Osteoblast (primary cell): ENCODE data around the gene HKDC1. TPM values are rescaled to one million over a fixed set of nuclear protein-coding genes. Genes with fewer than 3 reads are reported as not detected.

ENCODE experiments used
- DNase-seq: peaks from one replicate; pipeline ENCODE4 v3.0.0; 2011; ENCODE audit warnings: low spot score, mixed read lengths; ENCODE audit not compliant: insufficient read length; ENCODE audit errors: missing footprints
- H2AFZ ChIP-seq: 2 replicates; pipeline ENCODE4 v1.6.0; 2011; ENCODE audit warnings: mild to moderate bottlenecking, low read length
- H3K27ac ChIP-seq: 2 replicates; pipeline ENCODE4 v1.5.1; 2011; ENCODE audit warnings: mild to moderate bottlenecking, low read depth, low read length, moderate library complexity
- H3K27me3 ChIP-seq: 2 replicates; pipeline ENCODE4 v1.6.0; 2012; ENCODE audit warnings: mild to moderate bottlenecking, control low read depth, inconsistent platforms, low read length, moderate library complexity; ENCODE audit not compliant: insufficient read depth
- H3K36me3 ChIP-seq: 2 replicates; pipeline ENCODE4 v1.5.1; 2011; ENCODE audit warnings: mild to moderate bottlenecking, low read length, control low read depth, moderate library complexity; ENCODE audit not compliant: insufficient read depth
- H3K4me1 ChIP-seq: 2 replicates; pipeline ENCODE4 v1.5.1; 2011; ENCODE audit warnings: mild to moderate bottlenecking, low read length, control low read depth, moderate library complexity; ENCODE audit not compliant: insufficient read depth
- H3K4me2 ChIP-seq: 2 replicates; pipeline ENCODE4 v1.6.0; 2011; ENCODE audit warnings: mild to moderate bottlenecking, low read length; ENCODE audit not compliant: insufficient read depth
- H3K4me3 ChIP-seq: fragments of 200-600 bp; sonication (generic); 3 replicates; pipeline ENCODE4 v1.5.1; 2012; ENCODE audit warnings: mild to moderate bottlenecking, low read length, inconsistent platforms; ENCODE audit not compliant: insufficient read depth
- H3K79me2 ChIP-seq: 2 replicates; pipeline ENCODE4 v1.6.0; 2012; ENCODE audit warnings: mild to moderate bottlenecking, low read length, control low read depth, inconsistent platforms; ENCODE audit not compliant: insufficient read depth
- H3K9me3 ChIP-seq: 2 replicates; pipeline ENCODE4 v1.5.1; 2011; ENCODE audit warnings: low read depth, low read length, control low read depth
- H4K20me1 ChIP-seq: 2 replicates; pipeline ENCODE4 v1.6.0; 2012; ENCODE audit warnings: mild to moderate bottlenecking, low read length, control low read depth; ENCODE audit not compliant: insufficient read depth
- total RNA-seq: library from RNA; depleted of rRNA; stranded (reverse); fragments of >200 nt; gene quantifications from 2 replicates; pipeline ENCODE4 v1.2.3, GENCODE V29; 2012
- TF ChIP-seq, protein P1 (sequence below): IDR thresholded peaks from 2 replicates; pipeline ENCODE4 v1.5.1; 2011; ENCODE audit warnings: mild to moderate bottlenecking, low read depth, low read length, moderate library complexity; ENCODE audit errors: extremely low read depth

The HKDC1 gene
- total RNA-seq, 1 donor, result 2.9 TPM

DNA sequence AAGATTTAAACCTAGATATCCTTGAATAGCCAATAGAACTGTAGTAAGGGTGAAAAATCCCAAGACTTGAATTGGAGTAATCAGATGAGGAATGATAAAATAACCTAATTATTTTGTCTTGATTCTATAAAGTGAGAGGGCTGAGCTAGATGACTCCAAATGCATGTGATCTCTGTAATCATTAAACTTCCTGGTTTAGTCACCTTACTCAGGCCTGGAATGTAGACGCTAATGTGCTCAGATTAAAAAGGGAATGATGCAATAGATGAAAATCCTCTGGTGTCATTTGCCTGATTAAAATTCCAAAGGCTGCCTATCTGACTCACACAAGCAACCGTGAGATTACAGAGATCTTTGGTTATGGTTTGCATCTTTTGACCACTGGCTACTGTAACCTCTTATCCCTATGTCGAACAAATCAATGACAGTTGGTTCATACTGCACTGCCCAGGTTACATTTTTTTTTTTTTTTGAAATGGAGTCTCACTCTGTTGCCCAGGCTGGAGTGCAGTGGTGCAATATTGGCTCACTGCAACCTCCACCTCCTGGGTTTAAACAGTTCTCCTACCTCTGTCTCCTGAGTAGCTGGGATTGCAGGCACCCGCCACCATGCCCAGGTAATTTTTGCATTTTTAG is 2.9 kb upstream of the HKDC1 start:
- Histone ChIP-seq H3K9me3 (no peaks in the 10 kb centered on the region), H3K79me2 (no peaks in the 10 kb centered on the region), H3K4me1 (peaks cover 7% of the 10 kb centered on the region), H4K20me1 (no peaks in the 10 kb centered on the region), H3K27ac (no peak overlapping the region), H3K27me3 (no peaks in the 10 kb centered on the region), H2AFZ (no peak overlapping the region), H3K4me3 (no peak overlapping the region), H3K36me3 (no peaks in the 10 kb centered on the region), H3K4me2 (no peak overlapping the region)
- DNase-seq, result peak; percentile 83
- TF ChIP-seq, protein P1, sequence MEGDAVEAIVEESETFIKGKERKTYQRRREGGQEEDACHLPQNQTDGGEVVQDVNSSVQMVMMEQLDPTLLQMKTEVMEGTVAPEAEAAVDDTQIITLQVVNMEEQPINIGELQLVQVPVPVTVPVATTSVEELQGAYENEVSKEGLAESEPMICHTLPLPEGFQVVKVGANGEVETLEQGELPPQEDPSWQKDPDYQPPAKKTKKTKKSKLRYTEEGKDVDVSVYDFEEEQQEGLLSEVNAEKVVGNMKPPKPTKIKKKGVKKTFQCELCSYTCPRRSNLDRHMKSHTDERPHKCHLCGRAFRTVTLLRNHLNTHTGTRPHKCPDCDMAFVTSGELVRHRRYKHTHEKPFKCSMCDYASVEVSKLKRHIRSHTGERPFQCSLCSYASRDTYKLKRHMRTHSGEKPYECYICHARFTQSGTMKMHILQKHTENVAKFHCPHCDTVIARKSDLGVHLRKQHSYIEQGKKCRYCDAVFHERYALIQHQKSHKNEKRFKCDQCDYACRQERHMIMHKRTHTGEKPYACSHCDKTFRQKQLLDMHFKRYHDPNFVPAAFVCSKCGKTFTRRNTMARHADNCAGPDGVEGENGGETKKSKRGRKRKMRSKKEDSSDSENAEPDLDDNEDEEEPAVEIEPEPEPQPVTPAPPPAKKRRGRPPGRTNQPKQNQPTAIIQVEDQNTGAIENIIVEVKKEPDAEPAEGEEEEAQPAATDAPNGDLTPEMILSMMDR, result no peak

DNA sequence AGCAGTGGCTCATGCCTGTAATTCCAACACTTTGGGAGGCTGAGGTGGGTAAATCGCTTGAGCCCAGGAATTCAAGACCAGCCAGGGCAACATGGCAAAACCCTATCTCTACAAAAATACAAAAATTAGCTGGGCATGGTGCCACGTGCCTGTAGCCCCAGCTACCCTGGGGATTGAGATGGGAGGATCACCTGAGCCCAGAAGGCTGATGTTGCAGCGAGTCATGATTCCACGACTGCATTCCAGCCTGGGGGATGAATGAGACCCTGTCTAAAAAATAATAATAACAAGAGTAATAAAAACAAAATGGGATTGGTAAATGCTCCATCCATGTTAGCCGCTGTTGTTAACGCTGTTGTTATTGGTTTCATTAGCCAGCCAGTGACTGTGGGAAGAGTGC is 1.3 kb upstream of the HKDC1 start:
- H3K79me2 ChIP-seq, result no peaks in the 10 kb centered on the region
- no peak overlapping the region for H3K4me2 ChIP-seq
- no peaks in the 10 kb centered on the region for H4K20me1 ChIP-seq
- no peak for DNase-seq
- no peaks in the 10 kb centered on the region for H3K9me3 ChIP-seq
- no peak overlapping the region for H2AFZ ChIP-seq
- no peak overlapping the region for H3K4me3 ChIP-seq
- TF ChIP-seq, protein P1, result no peak
- H3K36me3 ChIP-seq, result no peaks in the 10 kb centered on the region
- no peak overlapping the region for H3K27ac ChIP-seq
- peaks cover 12% of the 10 kb centered on the region for H3K4me1 ChIP-seq
- H3K27me3 ChIP-seq, result no peaks in the 10 kb centered on the region

DNA sequence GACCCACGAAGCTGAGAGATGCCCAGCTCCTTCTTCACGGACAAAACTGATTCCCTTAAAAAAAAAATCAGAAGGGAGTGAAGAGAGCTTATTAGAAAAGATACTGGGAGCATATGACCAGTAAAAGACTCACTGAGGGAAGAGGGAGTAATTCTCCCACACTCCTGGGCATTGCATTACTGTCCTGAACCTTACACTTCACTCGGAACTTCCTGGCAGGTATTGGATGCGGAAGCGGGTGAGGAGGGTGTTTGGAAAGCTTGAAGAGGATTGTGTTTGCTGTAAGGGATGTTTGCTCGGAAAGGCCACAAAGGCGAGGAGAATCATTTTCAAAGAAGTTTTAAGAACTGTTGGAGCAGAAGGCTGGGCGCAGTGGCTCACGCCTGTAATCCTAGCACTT is 375 bp downstream of the HKDC1 start:
- Histone ChIP-seq H4K20me1 (no peaks in the 10 kb centered on the region), H3K27ac (no peak overlapping the region), H2AFZ (no peak overlapping the region), H3K4me1 (peaks cover 18% of the 10 kb centered on the region), H3K36me3 (no peaks in the 10 kb centered on the region), H3K27me3 (no peaks in the 10 kb centered on the region), H3K4me2 (no peak overlapping the region), H3K4me3 (no peak overlapping the region), H3K9me3 (no peaks in the 10 kb centered on the region), H3K79me2 (no peaks in the 10 kb centered on the region)
- DNase-seq, result no peak
- TF ChIP-seq, protein P1, result no peak

DNA sequence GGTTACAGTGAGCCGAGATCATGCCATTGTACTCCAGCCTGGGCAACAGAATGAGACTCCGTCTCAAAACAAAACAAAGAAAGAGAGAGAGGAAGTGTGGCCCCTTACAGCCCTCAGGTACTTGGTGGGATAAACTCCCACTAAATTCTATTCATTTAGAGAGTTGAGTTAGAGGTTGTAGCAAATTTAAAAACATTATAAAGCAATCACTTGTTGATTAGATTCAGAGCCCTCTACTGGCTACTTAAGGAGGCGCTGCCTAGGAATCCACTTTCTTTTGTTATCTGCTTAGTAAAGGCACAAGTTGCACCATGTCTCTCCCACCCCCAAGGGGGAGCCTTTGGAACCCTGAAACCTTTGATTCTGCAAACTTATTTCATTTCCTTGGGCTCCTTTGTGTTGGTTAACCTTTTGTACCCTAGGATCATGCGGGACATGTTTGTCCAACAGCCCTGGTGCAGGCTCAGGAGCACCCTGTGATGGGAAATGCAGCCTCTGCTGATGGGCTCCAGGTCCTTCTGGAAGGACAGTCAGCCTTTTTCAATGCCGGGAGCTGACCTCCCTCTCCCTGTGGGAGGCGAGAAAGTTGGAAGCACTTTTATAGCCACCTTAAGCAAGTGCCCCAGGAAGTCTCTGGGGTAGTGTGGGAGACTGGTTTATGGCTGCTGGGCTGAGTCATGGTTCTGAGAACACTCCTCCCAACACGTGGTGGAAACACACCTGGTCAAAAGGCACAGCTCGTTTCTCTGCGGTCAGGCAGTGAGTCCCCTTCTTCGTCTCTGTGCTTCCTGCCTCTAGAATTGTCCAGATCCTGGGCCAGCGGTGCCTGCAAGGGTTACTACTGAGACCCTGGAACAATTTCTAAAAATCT is 2.3 kb downstream of the HKDC1 start:
- H3K9me3 ChIP-seq, result no peaks in the 10 kb centered on the region
- H3K4me2 ChIP-seq, result peak overlapping the region; percentile 37
- H3K4me1 ChIP-seq, result peaks cover 13% of the 10 kb centered on the region
- H3K27ac ChIP-seq, result no peak overlapping the region
- peak overlapping the region; percentile 15 for H2AFZ ChIP-seq
- DNase-seq, result peak; percentile 88
- H3K4me3 ChIP-seq, result no peak overlapping the region
- no peaks in the 10 kb centered on the region for H4K20me1 ChIP-seq
- TF ChIP-seq, protein P1, result peak; percentile 85
- H3K27me3 ChIP-seq, result no peaks in the 10 kb centered on the region
- H3K79me2 ChIP-seq, result no peaks in the 10 kb centered on the region
- no peaks in the 10 kb centered on the region for H3K36me3 ChIP-seq
